Hypothalamus (tissue), 51 donors: Measurements from ENCODE around the gene NR1D2.

Experiments used
- DNase-seq, 51 donors: peaks; one replicate each; lab custom pipeline; 2025; lab: John Stamatoyannopoulos, UW

NR1D2 gene

GRCh38 chr3:23961913-23962312 lies 16.8 kb downstream of the NR1D2 start:
- no peak for DNase-seq

GRCh38 chr3:23964537-23965235 lies 19.6 kb downstream of the NR1D2 start:
- no peak for DNase-seq

DNA sequence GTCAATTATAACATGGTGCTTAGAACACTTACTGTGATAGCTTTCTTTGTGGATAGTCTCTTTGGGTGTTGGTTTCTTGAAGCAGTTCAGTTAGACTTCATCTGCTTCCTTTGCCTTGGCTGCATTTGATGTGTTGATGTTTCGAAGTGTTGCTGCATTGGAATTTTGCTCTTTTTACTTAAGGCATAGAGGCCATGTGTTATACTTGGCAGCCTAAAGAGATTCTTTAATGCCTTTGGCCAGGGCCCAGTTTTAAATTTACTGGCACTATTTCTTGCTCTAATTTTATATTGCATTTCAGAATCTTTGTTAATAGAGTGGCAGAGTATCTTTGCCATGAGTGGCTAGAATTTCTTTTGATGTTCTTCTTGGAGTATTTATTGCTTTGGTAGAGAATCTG lies 21.2 kb downstream of the NR1D2 start:
- DNase-seq: no peak

DNA sequence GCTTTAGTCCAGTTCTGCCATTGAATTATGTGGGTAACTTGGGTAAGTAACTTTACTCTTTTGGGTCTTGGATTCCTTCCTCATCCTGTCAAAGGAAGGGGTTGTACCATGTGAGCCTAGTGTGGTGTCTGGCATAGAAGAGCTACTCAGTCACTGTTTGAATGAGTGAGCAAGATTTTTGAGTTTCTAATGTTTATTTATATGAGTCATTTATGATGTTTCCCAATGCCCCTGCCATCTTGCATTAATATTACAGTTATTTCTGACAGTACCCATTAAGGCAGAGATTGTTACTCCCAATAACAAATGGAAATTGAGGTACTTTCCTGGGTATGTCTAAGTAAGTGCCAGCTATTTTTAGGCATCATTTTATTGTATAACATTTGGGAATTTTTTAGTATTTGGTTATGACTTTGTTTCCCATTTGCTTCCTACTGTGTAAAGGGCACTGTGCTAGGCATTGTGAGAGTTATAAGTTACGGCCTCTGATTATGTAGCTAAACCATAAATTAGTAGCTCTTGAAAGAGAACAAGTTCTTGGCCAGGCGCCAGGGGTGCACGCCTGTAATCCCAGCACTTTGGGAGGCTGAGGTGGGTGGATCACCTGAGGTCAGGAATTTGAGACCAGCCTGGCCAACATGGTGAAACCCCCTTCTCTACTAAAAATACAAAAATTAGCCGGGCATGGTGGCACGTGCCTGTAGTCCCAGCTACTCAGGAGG lies 23.5 kb downstream of the NR1D2 start:
- no peak for DNase-seq

- DNase-seq: no peak
These were observed 24.3 kb downstream of the NR1D2 start for GRCh38 chr3:23969393-23969792.

DNA sequence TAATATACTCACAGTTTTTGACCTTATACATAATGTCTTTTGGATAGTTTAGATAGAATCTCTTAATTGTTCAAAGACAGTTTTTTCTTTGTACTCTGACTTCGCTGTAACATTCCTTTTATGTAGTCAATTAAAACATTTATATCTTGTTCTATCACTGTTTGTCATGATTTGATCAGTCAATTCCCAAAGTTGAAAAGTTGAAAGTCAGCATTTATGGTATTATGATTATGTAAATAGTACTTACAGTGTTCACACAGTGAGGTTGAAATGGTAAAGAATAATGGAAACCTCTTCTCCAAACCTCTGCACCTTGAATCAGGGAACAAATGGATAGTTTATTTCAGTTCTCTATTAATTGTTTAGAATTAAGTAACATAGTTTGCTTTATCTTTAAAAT lies 26.6 kb downstream of the NR1D2 start:
- no peak for DNase-seq

DNA sequence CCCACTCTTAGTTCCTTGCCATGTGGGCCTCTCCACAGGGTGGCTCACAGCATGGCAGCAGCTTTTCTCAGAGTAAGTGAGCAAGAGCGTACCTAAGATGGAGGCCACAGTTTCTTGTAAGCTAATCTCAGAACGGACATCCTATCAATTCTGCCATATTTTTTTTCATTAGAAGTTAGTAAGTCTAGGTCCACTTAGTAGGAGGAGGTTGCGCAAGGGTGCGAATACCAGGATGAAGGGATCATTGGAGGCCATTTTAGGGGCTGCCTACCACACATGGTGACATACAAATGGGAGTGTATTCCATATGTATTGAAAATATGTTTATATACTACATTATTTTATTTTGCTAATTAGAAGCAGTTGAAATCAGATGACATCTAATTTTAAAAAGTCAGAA lies 31.5 kb downstream of the NR1D2 start:
- no peak for DNase-seq

- no peak for DNase-seq
These were observed 34.5 kb downstream of the NR1D2 start for GRCh38 chr3:23979569-23979968.

DNA sequence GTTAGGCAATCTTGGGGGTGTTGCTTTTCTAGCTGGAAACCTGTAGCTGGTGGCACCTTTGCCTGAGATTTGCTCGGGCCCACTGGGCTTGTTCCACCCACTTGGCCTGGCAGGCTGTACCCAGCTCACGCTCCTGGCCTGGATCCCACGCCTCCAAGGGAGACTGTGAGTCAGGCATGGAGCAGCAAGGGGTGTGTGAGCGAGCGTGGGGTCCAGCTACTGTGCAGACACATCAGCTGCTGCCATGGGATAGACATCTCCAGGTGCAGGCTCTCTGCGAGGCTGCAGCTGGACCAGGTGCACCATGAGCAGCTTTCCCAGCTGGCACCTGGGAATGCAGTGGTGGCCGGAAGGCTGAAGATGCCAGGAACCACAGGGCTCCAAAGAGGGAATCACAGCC lies 36.0 kb downstream of the NR1D2 start:
- peak in 8 of 51 donors; percentile 9 to 28 (median 19) for DNase-seq

GRCh38 chr3:23981955-23982354 lies 36.9 kb downstream of the NR1D2 start:
- DNase-seq: no peak

- no peak for DNase-seq
These were observed 39.8 kb downstream of the NR1D2 start for GRCh38 chr3:23984934-23985333.

DNA sequence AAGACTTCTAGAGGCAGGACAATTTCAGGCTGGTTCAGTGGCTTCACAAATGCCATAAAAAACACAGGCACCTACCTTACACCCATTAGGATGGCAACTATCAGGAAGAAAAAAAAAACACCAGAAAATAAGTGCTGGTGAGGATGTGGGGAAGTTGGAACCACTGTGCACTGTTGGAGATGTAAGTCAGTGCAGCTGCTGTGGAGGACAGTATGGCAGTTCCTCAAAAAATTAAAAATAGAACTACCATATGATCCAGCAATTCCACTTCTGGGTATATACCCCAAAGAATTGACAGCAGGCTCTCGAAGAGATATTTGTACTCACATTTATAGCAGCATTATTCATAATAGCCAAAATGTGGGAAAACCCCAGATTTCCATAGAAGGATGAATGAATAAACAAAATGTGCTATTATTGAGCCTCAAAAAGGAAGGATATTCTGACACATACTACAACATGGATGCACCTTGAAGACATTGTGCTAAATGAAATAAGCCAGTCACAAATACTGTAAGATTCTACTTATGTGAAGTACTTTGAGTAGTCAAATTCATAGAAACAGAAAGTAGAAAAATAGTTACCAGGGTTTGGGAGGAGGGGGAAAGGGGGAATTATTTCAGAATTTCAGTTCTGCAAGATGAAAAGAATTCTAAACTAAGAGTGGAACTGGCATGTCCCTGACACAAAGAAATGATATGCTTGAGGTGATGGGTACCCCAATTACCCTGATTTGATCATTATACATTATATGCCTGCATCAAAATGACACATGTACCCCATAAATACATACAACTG lies 40.9 kb downstream of the NR1D2 start:
- DNase-seq: no peak

- no peak for DNase-seq
These were observed 42.3 kb downstream of the NR1D2 start for GRCh38 chr3:23987356-23987755.

- peak in 1 of 51 donors; percentile 17 for DNase-seq
These were observed 46.2 kb downstream of the NR1D2 start for GRCh38 chr3:23991306-23991682.

DNA sequence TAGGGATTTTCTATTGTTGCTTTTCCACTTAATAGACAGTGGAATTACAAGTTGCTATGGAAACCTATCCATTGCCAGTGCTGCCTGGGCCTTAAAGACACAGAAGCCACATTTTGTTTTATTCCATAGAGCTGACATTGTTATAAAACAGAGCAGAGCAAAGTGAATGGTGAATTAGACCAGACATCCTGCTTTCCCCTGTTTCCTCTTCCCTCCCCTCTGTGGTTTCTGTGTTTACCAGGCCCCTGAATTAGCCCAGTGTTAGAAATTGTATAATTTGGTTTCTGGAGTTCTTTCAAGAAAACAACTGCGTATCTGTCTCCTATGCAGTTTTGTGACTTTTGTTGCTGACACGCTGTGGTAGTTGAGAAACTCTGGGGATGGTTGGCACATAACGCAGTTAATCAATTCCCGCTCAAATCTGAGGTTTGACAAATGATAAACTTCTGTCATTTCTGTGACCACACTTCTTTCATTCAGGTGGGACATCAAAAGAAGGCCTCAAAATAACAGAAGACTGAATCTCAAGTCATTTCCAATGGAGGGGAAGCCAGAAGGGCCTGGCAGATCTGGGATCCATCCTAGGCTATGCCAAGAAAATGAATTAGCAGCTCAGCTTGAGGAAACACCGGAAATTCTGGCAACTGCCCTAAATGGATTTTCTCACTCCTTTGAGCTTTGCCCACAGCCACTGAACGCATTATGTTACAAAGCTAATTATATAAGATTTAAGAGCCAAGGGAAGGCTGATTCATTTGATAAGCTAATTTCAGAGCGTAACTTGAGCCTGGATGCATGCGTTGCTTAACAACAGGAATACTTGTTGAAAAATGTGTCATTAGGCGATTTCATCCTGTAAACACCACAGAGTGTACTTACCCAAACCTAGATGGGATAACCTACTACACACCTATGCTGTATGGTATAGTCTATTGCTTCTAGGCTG lies 46.9 kb downstream of the NR1D2 start:
- peak in 21 of 51 donors; percentile 16 to 91 (median 36) for DNase-seq

DNA sequence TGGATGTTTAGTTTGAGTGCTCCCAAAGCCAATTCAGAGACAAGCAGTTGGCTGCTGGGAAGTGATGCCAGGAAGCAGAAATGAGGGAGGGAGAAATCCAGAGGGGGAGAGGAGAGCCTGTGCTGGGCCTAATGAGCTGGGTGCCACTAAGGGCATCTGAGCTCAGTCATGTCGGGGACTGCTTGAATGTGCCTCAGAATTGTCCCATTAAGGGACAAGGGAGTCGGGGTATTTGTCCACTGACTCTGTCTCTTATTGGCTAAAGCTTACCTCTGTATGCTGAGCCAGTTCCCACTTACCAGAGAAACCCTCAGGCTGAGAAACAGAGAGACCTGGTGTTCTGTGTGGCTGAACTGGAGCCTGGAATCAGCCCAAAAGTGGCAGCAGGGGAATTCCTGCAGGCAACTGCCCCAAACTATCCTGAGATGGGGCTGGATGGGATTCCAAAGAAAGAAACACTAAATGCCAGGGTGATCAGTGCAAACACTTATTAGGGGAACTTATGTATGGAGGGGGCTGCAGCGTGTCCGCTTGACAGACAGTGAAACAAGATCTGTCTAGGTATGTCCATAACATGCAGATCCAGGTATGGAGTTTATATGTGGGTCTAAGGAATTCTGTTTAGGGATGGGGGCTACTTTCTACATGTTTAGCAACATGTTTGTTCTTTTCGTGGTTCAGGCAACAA lies 48.6 kb downstream of the NR1D2 start:
- DNase-seq: peak in 3 of 51 donors; percentile 7 to 34 (median 14)

DNA sequence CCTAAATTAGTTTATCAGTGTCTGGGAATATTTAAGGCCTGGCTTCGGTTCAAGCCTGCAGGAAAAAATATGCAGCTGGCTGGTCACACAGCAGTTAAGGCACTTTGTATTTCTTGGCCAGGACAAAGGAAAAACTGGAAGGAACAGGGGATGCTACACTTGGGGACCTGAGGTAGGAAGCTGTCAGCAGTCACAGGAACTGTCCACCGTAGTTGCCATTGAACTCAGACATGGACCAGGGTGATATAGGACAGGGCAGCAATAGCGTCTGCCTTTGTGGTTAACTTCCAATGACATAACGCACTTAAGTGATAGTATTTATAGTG lies 49.1 kb downstream of the NR1D2 start:
- DNase-seq: no peak

- no peak for DNase-seq
These were observed 50.1 kb downstream of the NR1D2 start for GRCh38 chr3:23995219-23995618.

DNA sequence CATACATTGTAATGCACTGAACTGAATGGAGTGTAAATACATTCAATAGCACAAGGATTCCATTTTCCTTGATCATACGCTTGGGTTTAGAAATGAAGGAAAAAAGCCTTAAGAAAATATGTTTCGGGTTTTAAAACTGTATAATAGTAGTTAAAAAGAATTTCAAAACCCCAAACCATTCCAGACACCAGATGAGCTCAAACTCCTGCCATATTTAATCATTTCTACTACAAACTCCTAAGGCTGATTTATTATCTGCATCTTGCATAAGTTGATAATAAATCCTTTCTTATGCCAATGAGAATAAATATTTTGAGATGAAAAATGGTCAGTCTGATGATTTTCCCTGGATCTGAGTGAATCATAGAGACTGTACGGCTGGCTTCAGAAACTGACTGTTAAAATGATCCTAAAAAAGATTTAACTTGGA lies 51.0 kb downstream of the NR1D2 start:
- no peak for DNase-seq
